HG03066 (cell line): ENCODE results near the gene PKD1L1.

ENCODE experiments used
- ATAC-seq: cut with Tn5 transposase; IDR thresholded peaks from one replicate; pipeline ENCODE4 v1.9.1; 2021; ENCODE audit warnings: low read depth; ENCODE audit not compliant: unreplicated experiment

The PKD1L1 gene

GRCh38 chr7:47833211-47833610, 115.1 kb downstream of the PKD1L1 start:
- ATAC-seq: no peak

GRCh38 chr7:47832105-47832715, 116.1 kb downstream of the PKD1L1 start:
- ATAC-seq: no peak

GRCh38 chr7:47830015-47830414, 118.3 kb downstream of the PKD1L1 start:
- no peak for ATAC-seq

- no peak for ATAC-seq
These were observed 120.4 kb downstream of the PKD1L1 start for GRCh38 chr7:47827871-47828270.

- no peak for ATAC-seq
These were observed 120.9 kb downstream of the PKD1L1 start for GRCh38 chr7:47827351-47827756.

GRCh38 chr7:47826754-47827153, 121.5 kb downstream of the PKD1L1 start:
- no peak for ATAC-seq

GRCh38 chr7:47819607-47819920, 128.7 kb downstream of the PKD1L1 start:
- no peak for ATAC-seq

- no peak for ATAC-seq
These were observed 129.3 kb downstream of the PKD1L1 start for GRCh38 chr7:47818796-47819606.

- ATAC-seq: no peak
These were observed 130.3 kb downstream of the PKD1L1 start for GRCh38 chr7:47817917-47818316.

- no peak for ATAC-seq
These were observed 131.6 kb downstream of the PKD1L1 start for GRCh38 chr7:47816647-47817046.

- ATAC-seq: no peak
These were observed 132.4 kb downstream of the PKD1L1 start for GRCh38 chr7:47815867-47816266.

- no peak for ATAC-seq
These were observed 133.2 kb downstream of the PKD1L1 start for GRCh38 chr7:47814905-47815613.

- no peak for ATAC-seq
These were observed 134.5 kb downstream of the PKD1L1 start for GRCh38 chr7:47813620-47814260.

GRCh38 chr7:47812429-47813136, 135.7 kb downstream of the PKD1L1 start:
- no peak for ATAC-seq

- ATAC-seq: no peak
These were observed 136.5 kb downstream of the PKD1L1 start for GRCh38 chr7:47811632-47812380.

- no peak for ATAC-seq
These were observed 138.9 kb downstream of the PKD1L1 start for GRCh38 chr7:47809387-47809786.

- ATAC-seq: no peak
These were observed 139.9 kb downstream of the PKD1L1 start for GRCh38 chr7:47808321-47808720.

- ATAC-seq: no peak
These were observed 140.5 kb downstream of the PKD1L1 start for GRCh38 chr7:47807756-47808155.

- no peak for ATAC-seq
These were observed 141.1 kb downstream of the PKD1L1 start for GRCh38 chr7:47807126-47807525.

GRCh38 chr7:47806701-47807103, 141.6 kb downstream of the PKD1L1 start:
- no peak for ATAC-seq
